ENCODE results near the gene FOXD1. TPM values are rescaled to one million over a fixed set of nuclear protein-coding genes. Genes with fewer than 3 reads are reported as not detected.
"Not testable (repeated sequence)": the region's sequence is repeated elsewhere in the genome, so short reads cannot be mapped to it uniquely, and the experiment has no call there.

Gene FOXD1
- polyA plus RNA-seq, 1 donor from 2014 or later, result not detected

GRCh38 chr5:73488806-73489205, 40.2 kb upstream of the FOXD1 start:
- Histone ChIP-seq H3K4me2 (ENCODE audit: low read length) (no peak overlapping the region), H3K9ac (ENCODE audit: low read length) (no peak overlapping the region), H3K9me3 (ENCODE audit: low read length) (no peaks in the 10 kb centered on the region), H3K4me3 (ENCODE audit: low read length) (no peak overlapping the region), H3K79me2 (replicated peaks; ENCODE audit: insufficient read depth, low read length) (no peaks in the 10 kb centered on the region), H3K27ac (ENCODE audit: low read length) (no peak overlapping the region), H4K20me1 (ENCODE audit: insufficient read depth) (no peaks in the 10 kb centered on the region), H3K36me3 (ENCODE audit: insufficient read depth, low read length) (no peaks in the 10 kb centered on the region), H2AFZ (ENCODE audit: low read depth, low read length) (no peak overlapping the region), H3K27me3 (ENCODE audit: insufficient read depth, low read depth, low read length) (no peaks in the 10 kb centered on the region), H3K9me2 (ENCODE audit: insufficient read depth, low read length) (no peaks in the 10 kb centered on the region), H3F3A (ENCODE audit: insufficient read depth, low read length, poor library complexity, severe bottlenecking) (no peaks in the 10 kb centered on the region)
- TF ChIP-seq EZH2 (IDR thresholded peaks at IDR 0.05; ENCODE audit: borderline replicate concordance, insufficient read depth, low read length, poor library complexity, severe bottlenecking), result no peak
- no peak for TF ChIP-seq POLR2AphosphoS5 (IDR thresholded peaks at IDR 0.05)
- TF ChIP-seq SMC3 (conservative IDR thresholded peaks at IDR 0.05; ENCODE audit: poor library complexity), result no peak
- no peak for TF ChIP-seq MXI1 (conservative IDR thresholded peaks at IDR 0.05; ENCODE audit: poor library complexity, severe bottlenecking)
- no peak for TF ChIP-seq REST (IDR thresholded peaks at IDR 0.05; ENCODE audit: borderline replicate concordance)
- TF ChIP-seq RAD21 (conservative IDR thresholded peaks at IDR 0.05), result no peak
- no peak for TF ChIP-seq TAF1 (IDR thresholded peaks at IDR 0.05; ENCODE audit: low read depth)
- no peak for TF ChIP-seq EP300 (conservative IDR thresholded peaks at IDR 0.05; ENCODE audit: poor library complexity, severe bottlenecking)
- no peak for TF ChIP-seq CTCF (IDR thresholded peaks at IDR 0.05; ENCODE audit: poor library complexity, severe bottlenecking)

- Histone ChIP-seq H3K9me2 (ENCODE audit: insufficient read depth, low read length) (no peaks in the 10 kb centered on the region), H4K20me1 (ENCODE audit: insufficient read depth) (no peaks in the 10 kb centered on the region), H3K9me3 (ENCODE audit: low read length) (no peaks in the 10 kb centered on the region), H3K4me3 (ENCODE audit: low read length) (no peak overlapping the region), H3K79me2 (replicated peaks; ENCODE audit: insufficient read depth, low read length) (no peaks in the 10 kb centered on the region), H3K9ac (ENCODE audit: low read length) (no peak overlapping the region), H3K36me3 (ENCODE audit: insufficient read depth, low read length) (no peaks in the 10 kb centered on the region), H2AFZ (ENCODE audit: low read depth, low read length) (no peak overlapping the region), H3F3A (ENCODE audit: insufficient read depth, low read length, poor library complexity, severe bottlenecking) (no peaks in the 10 kb centered on the region), H3K27me3 (ENCODE audit: insufficient read depth, low read depth, low read length) (no peaks in the 10 kb centered on the region), H3K4me2 (ENCODE audit: low read length) (no peak overlapping the region), H3K27ac (ENCODE audit: low read length) (no peak overlapping the region)
- no peak for TF ChIP-seq TAF1 (IDR thresholded peaks at IDR 0.05; ENCODE audit: low read depth)
- no peak for TF ChIP-seq REST (IDR thresholded peaks at IDR 0.05; ENCODE audit: borderline replicate concordance)
- TF ChIP-seq EP300 (conservative IDR thresholded peaks at IDR 0.05; ENCODE audit: poor library complexity, severe bottlenecking), result no peak
- TF ChIP-seq EZH2 (IDR thresholded peaks at IDR 0.05; ENCODE audit: borderline replicate concordance, insufficient read depth, low read length, poor library complexity, severe bottlenecking), result no peak
- no peak for TF ChIP-seq MXI1 (conservative IDR thresholded peaks at IDR 0.05; ENCODE audit: poor library complexity, severe bottlenecking)
- no peak for TF ChIP-seq SMC3 (conservative IDR thresholded peaks at IDR 0.05; ENCODE audit: poor library complexity)
Observed at GRCh38 chr5:73487815-73488214, 39.2 kb upstream of the FOXD1 start.

- not testable (repeated sequence) for H3K36me3 ChIP-seq (ENCODE audit: insufficient read depth, low read length); H3K9ac ChIP-seq (ENCODE audit: low read length); H3K9me3 ChIP-seq (ENCODE audit: low read length); H3K27me3 ChIP-seq (ENCODE audit: insufficient read depth, low read depth, low read length); H4K20me1 ChIP-seq (ENCODE audit: insufficient read depth); H3K4me3 ChIP-seq (ENCODE audit: low read length); H3K4me2 ChIP-seq (ENCODE audit: low read length); H3K79me2 ChIP-seq (replicated peaks; ENCODE audit: insufficient read depth, low read length); H3K9me2 ChIP-seq (ENCODE audit: insufficient read depth, low read length); H2AFZ ChIP-seq (ENCODE audit: low read depth, low read length); H3K27ac ChIP-seq (ENCODE audit: low read length); H3F3A ChIP-seq (ENCODE audit: insufficient read depth, low read length, poor library complexity, severe bottlenecking)
Observed at GRCh38 chr5:73487257-73487656, 38.7 kb upstream of the FOXD1 start.

All from neural cell (in vitro differentiated cells).